HEK293 (cell line): ENCODE results near the gene OR10P1.

Experiments
- KLF9 ChIP-seq: fragments of 450-650 bp; formaldehyde crosslinking; IDR thresholded peaks from 2 replicates; pipeline ENCODE4 v1.5.1; 2016; ENCODE audit warnings: missing biosample characterization, missing genetic modification characterization, low read depth
- TRIM28 ChIP-seq: IDR thresholded peaks from 2 replicates; pipeline ENCODE4 v1.6.1; 2011; ENCODE audit warnings: low read length, control low read depth, borderline replicate concordance
- ZBTB1 ChIP-seq: fragments of 450-650 bp; formaldehyde crosslinking; IDR thresholded peaks from 2 replicates; pipeline ENCODE4 v1.5.1; 2016; ENCODE audit warnings: missing biosample characterization, missing genetic modification characterization
- ZBTB20 ChIP-seq: fragments of 450-650 bp; formaldehyde crosslinking; IDR thresholded peaks from 2 replicates; pipeline ENCODE4 v1.5.1; 2016; ENCODE audit warnings: missing biosample characterization, missing genetic modification characterization
- ZNF121 ChIP-seq: fragments of 450-650 bp; formaldehyde crosslinking; IDR thresholded peaks from 2 replicates; pipeline ENCODE4 v1.5.1; 2016; ENCODE audit warnings: missing biosample characterization, missing genetic modification characterization
- ZNF266 ChIP-seq: fragments of 450-650 bp; formaldehyde crosslinking; IDR thresholded peaks from 2 replicates; pipeline ENCODE4 v1.5.1; 2016; ENCODE audit warnings: missing biosample characterization, missing genetic modification characterization, low read depth
- ZNF292 ChIP-seq: fragments of 450-650 bp; formaldehyde crosslinking; IDR thresholded peaks from 2 replicates; pipeline ENCODE4 v1.5.1; 2016; ENCODE audit warnings: low read depth, missing biosample characterization, missing genetic modification characterization, borderline replicate concordance
- ZNF302 ChIP-seq: fragments of 450-650 bp; formaldehyde crosslinking; IDR thresholded peaks from 2 replicates; pipeline ENCODE4 v1.5.1; 2016; ENCODE audit warnings: missing biosample characterization, missing genetic modification characterization, low read depth
- ZNF394 ChIP-seq: fragments of 450-650 bp; formaldehyde crosslinking; IDR thresholded peaks from 2 replicates; pipeline ENCODE4 v1.5.1; 2016; ENCODE audit warnings: missing biosample characterization, missing genetic modification characterization, mild to moderate bottlenecking, moderate library complexity, borderline replicate concordance
- ZNF48 ChIP-seq: fragments of 450-650 bp; formaldehyde crosslinking; IDR thresholded peaks from 2 replicates; pipeline ENCODE4 v1.5.1; 2016; ENCODE audit warnings: missing biosample characterization, missing genetic modification characterization
- ZNF510 ChIP-seq: fragments of 450-650 bp; formaldehyde crosslinking; IDR thresholded peaks from 2 replicates; pipeline ENCODE4 v1.5.1; 2018; ENCODE audit warnings: mild to moderate bottlenecking, missing genetic modification characterization, missing biosample characterization; ENCODE audit not compliant: insufficient replicate concordance
- ZNF654 ChIP-seq: fragments of 450-650 bp; formaldehyde crosslinking; IDR thresholded peaks from 2 replicates; pipeline ENCODE4 v1.5.1; 2016; ENCODE audit warnings: low read depth, missing biosample characterization, missing genetic modification characterization
- TF ChIP-seq, protein P1 (sequence below): IDR thresholded peaks from 2 replicates; pipeline ENCODE4 v1.6.1; 2011; ENCODE audit warnings: mild to moderate bottlenecking, low read depth, low read length, borderline replicate concordance
- TF ChIP-seq, protein P2 (sequence below): fragments of 450-650 bp; formaldehyde crosslinking; conservative IDR thresholded peaks from 2 replicates; pipeline ENCODE4 v1.5.1; 2016; ENCODE audit warnings: low read depth, missing biosample characterization, missing genetic modification characterization
- TF ChIP-seq, protein P3 (sequence below): fragments of 450-650 bp; formaldehyde crosslinking; IDR thresholded peaks from 2 replicates; pipeline ENCODE4 v1.5.1; 2016; ENCODE audit warnings: missing biosample characterization, missing genetic modification characterization
- TF ChIP-seq, protein P4 (sequence below): fragments of 450-650 bp; formaldehyde crosslinking; IDR thresholded peaks from 2 replicates; pipeline ENCODE4 v1.5.0; 2017; ENCODE audit warnings: missing biosample characterization, missing genetic modification characterization, borderline replicate concordance
- TF ChIP-seq, protein P5 (sequence below): fragments of 450-650 bp; formaldehyde crosslinking; IDR thresholded peaks from 2 replicates; pipeline ENCODE4 v1.5.1; 2016; ENCODE audit warnings: missing biosample characterization, missing genetic modification characterization
- TF ChIP-seq, protein P6 (sequence below): fragments of 450-650 bp; formaldehyde crosslinking; IDR thresholded peaks from 2 replicates; pipeline ENCODE4 v1.5.1; 2017; ENCODE audit warnings: missing biosample characterization, missing genetic modification characterization
- TF ChIP-seq, protein P7 (sequence below): fragments of 450-650 bp; formaldehyde crosslinking; IDR thresholded peaks from 2 replicates; pipeline ENCODE4 v1.5.1; 2016; ENCODE audit warnings: missing biosample characterization, missing genetic modification characterization
- TF ChIP-seq, protein P8 (sequence below): fragments of 450-650 bp; formaldehyde crosslinking; IDR thresholded peaks from 2 replicates; pipeline ENCODE4 v1.5.1; 2016; ENCODE audit warnings: missing biosample characterization, missing genetic modification characterization

Gene OR10P1

DNA sequence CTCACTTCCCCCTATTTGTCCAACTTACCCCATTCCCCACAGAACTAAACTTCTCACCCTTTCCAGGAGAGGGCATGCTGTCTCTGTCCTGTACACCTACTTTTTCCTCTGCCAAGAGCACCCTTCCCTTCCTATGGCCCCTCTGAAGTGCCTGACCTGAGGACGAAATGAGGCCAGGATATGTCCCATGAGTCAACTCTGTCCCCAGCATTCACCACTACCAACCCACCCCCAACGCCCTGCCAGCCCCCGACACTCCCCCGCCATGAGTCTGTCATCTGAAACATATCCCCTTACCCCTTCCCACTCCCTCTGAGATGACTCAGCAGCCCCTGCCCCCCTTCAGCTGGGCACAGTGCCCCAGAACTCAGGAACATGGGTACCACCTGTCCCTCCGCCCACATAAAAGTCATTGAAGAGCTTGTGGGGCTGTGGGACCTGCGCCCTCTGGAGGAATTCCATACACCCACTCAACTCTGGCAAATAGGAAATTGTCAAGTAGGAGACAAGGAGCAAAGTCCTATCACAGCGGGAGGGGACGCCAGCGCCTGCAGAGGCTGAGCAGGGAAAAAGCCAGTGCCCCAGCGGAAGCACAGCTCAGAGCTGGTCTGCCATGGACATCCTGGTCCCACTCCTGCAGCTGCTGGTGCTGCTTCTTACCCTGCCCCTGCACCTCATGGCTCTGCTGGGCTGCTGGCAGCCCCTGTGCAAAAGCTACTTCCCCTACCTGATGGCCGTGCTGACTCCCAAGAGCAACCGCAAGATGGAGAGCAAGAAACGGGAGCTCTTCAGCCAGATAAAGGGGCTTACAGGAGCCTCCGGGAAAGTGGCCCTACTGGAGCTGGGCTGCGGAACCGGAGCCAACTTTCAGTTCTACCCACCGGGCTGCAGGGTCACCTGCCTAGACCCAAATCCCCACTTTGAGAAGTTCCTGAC is 44.7 kb downstream of the OR10P1 start (continued):
- TF ChIP-seq ZNF302 (no peak), ZBTB20 (tag by site-specific recombination) (peak; percentile 74), ZNF266 (tag by site-specific recombination) (no peak), ZNF654 (peak; percentile 18; the same call in 1 of the 2 replicates), ZNF121 (tag by site-specific recombination) (no peak), ZNF48 (no peak), ZNF394 (tag by site-specific recombination) (no peak; the same call in 1 of the 2 replicates), TRIM28 (peak; percentile 67; the same call in 1 of the 2 replicates), ZNF292 (tag by site-specific recombination) (no peak), KLF9 (tag by site-specific recombination) (peak; percentile 33; the same call in 1 of the 2 replicates), ZBTB1 (tag by site-specific recombination) (no peak), ZNF510 (tag by site-specific recombination) (no peak)
- TF ChIP-seq, protein P1, sequence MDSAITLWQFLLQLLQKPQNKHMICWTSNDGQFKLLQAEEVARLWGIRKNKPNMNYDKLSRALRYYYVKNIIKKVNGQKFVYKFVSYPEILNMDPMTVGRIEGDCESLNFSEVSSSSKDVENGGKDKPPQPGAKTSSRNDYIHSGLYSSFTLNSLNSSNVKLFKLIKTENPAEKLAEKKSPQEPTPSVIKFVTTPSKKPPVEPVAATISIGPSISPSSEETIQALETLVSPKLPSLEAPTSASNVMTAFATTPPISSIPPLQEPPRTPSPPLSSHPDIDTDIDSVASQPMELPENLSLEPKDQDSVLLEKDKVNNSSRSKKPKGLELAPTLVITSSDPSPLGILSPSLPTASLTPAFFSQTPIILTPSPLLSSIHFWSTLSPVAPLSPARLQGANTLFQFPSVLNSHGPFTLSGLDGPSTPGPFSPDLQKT = no peak
- TF ChIP-seq, protein P2, sequence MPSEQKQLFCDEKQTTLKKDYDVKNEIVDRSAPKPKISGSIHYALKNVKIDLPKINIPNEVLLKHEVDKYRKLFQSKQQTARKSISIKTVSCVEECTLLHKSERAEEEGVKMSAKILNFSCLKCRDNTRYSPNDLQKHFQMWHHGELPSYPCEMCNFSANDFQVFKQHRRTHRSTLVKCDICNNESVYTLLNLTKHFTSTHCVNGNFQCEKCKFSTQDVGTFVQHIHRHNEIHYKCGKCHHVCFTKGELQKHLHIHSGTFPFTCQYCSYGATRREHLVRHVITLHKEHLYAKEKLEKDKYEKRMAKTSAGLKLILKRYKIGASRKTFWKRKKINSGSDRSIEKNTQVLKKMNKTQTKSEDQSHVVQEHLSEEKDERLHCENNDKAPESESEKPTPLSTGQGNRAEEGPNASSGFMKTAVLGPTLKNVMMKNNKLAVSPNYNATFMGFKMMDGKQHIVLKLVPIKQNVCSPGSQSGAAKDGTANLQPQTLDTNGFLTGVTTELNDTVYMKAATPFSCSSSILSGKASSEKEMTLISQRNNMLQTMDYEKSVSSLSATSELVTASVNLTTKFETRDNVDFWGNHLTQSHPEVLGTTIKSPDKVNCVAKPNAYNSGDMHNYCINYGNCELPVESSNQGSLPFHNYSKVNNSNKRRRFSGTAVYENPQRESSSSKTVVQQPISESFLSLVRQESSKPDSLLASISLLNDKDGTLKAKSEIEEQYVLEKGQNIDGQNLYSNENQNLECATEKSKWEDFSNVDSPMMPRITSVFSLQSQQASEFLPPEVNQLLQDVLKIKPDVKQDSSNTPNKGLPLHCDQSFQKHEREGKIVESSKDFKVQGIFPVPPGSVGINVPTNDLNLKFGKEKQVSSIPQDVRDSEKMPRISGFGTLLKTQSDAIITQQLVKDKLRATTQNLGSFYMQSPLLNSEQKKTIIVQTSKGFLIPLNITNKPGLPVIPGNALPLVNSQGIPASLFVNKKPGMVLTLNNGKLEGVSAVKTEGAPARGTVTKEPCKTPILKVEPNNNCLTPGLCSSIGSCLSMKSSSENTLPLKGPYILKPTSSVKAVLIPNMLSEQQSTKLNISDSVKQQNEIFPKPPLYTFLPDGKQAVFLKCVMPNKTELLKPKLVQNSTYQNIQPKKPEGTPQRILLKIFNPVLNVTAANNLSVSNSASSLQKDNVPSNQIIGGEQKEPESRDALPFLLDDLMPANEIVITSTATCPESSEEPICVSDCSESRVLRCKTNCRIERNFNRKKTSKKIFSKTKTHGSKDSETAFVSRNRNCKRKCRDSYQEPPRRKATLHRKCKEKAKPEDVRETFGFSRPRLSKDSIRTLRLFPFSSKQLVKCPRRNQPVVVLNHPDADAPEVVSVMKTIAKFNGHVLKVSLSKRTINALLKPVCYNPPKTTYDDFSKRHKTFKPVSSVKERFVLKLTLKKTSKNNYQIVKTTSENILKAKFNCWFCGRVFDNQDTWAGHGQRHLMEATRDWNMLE (tag by site-specific recombination) = no peak
- TF ChIP-seq, protein P3, sequence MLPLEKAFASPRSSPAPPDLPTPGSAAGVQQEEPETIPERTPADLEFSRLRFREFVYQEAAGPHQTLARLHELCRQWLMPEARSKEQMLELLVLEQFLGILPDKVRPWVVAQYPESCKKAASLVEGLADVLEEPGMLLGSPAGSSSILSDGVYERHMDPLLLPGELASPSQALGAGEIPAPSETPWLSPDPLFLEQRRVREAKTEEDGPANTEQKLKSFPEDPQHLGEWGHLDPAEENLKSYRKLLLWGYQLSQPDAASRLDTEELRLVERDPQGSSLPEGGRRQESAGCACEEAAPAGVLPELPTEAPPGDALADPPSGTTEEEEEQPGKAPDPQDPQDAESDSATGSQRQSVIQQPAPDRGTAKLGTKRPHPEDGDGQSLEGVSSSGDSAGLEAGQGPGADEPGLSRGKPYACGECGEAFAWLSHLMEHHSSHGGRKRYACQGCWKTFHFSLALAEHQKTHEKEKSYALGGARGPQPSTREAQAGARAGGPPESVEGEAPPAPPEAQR (tag by site-specific recombination) = no peak
- TF ChIP-seq, protein P4, sequence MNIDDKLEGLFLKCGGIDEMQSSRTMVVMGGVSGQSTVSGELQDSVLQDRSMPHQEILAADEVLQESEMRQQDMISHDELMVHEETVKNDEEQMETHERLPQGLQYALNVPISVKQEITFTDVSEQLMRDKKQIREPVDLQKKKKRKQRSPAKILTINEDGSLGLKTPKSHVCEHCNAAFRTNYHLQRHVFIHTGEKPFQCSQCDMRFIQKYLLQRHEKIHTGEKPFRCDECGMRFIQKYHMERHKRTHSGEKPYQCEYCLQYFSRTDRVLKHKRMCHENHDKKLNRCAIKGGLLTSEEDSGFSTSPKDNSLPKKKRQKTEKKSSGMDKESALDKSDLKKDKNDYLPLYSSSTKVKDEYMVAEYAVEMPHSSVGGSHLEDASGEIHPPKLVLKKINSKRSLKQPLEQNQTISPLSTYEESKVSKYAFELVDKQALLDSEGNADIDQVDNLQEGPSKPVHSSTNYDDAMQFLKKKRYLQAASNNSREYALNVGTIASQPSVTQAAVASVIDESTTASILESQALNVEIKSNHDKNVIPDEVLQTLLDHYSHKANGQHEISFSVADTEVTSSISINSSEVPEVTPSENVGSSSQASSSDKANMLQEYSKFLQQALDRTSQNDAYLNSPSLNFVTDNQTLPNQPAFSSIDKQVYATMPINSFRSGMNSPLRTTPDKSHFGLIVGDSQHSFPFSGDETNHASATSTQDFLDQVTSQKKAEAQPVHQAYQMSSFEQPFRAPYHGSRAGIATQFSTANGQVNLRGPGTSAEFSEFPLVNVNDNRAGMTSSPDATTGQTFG (tag by site-specific recombination) = no peak
- TF ChIP-seq, protein P5, sequence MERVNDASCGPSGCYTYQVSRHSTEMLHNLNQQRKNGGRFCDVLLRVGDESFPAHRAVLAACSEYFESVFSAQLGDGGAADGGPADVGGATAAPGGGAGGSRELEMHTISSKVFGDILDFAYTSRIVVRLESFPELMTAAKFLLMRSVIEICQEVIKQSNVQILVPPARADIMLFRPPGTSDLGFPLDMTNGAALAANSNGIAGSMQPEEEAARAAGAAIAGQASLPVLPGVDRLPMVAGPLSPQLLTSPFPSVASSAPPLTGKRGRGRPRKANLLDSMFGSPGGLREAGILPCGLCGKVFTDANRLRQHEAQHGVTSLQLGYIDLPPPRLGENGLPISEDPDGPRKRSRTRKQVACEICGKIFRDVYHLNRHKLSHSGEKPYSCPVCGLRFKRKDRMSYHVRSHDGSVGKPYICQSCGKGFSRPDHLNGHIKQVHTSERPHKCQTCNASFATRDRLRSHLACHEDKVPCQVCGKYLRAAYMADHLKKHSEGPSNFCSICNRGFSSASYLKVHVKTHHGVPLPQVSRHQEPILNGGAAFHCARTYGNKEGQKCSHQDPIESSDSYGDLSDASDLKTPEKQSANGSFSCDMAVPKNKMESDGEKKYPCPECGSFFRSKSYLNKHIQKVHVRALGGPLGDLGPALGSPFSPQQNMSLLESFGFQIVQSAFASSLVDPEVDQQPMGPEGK = peak; percentile 86
- TF ChIP-seq, protein P6, sequence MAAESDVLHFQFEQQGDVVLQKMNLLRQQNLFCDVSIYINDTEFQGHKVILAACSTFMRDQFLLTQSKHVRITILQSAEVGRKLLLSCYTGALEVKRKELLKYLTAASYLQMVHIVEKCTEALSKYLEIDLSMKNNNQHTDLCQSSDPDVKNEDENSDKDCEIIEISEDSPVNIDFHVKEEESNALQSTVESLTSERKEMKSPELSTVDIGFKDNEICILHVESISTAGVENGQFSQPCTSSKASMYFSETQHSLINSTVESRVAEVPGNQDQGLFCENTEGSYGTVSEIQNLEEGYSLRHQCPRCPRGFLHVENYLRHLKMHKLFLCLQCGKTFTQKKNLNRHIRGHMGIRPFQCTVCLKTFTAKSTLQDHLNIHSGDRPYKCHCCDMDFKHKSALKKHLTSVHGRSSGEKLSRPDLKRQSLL (tag by site-specific recombination) = 0 out of 2 replicates have a peak, but pooled peaks have one; percentile 4
- TF ChIP-seq, protein P7, sequence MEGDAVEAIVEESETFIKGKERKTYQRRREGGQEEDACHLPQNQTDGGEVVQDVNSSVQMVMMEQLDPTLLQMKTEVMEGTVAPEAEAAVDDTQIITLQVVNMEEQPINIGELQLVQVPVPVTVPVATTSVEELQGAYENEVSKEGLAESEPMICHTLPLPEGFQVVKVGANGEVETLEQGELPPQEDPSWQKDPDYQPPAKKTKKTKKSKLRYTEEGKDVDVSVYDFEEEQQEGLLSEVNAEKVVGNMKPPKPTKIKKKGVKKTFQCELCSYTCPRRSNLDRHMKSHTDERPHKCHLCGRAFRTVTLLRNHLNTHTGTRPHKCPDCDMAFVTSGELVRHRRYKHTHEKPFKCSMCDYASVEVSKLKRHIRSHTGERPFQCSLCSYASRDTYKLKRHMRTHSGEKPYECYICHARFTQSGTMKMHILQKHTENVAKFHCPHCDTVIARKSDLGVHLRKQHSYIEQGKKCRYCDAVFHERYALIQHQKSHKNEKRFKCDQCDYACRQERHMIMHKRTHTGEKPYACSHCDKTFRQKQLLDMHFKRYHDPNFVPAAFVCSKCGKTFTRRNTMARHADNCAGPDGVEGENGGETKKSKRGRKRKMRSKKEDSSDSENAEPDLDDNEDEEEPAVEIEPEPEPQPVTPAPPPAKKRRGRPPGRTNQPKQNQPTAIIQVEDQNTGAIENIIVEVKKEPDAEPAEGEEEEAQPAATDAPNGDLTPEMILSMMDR (tag by site-specific recombination) = peak; percentile 95
- TF ChIP-seq, protein P8, sequence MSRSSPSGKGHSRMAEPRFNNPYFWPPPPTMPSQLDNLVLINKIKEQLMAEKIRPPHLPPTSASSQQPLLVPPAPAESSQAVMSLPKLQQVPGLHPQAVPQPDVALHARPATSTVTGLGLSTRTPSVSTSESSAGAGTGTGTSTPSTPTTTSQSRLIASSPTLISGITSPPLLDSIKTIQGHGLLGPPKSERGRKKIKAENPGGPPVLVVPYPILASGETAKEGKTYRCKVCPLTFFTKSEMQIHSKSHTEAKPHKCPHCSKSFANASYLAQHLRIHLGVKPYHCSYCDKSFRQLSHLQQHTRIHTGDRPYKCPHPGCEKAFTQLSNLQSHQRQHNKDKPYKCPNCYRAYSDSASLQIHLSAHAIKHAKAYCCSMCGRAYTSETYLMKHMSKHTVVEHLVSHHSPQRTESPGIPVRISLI (tag by site-specific recombination) = no peak
